ENCODE results near the gene HMCN1. TPM values are rescaled to one million over a fixed set of nuclear protein-coding genes. Genes with fewer than 3 reads are reported as not detected.
"Not testable (repeated sequence)": the region's sequence is repeated elsewhere in the genome, so short reads cannot be mapped to it uniquely, and the experiment has no call there.

The HMCN1 gene
- total RNA-seq, 1 donor from 2014 or later = not detected

GRCh38 chr1:185790194-185790735 lies 56.1 kb downstream of the HMCN1 start:
- Mint-ChIP-seq H3K9me3 (no peaks in the 10 kb centered on the region), H3K27ac (no peak overlapping the region), H3K4me1 (ENCODE audit: low read depth) (no peaks in the 10 kb centered on the region), H3K27me3 (ENCODE audit: insufficient read depth) (peaks cover 4% of the 10 kb centered on the region), H3K4me3 (no peak overlapping the region), H3K36me3 (ENCODE audit: low read depth) (no peaks in the 10 kb centered on the region)
- intact Hi-C loops (cut with micrococcal nuclease) = no loop called here
- no peak for DNase-seq (ENCODE audit: low spot score)

- H3K9me3 Mint-ChIP-seq = no peaks in the 10 kb centered on the region
- peaks cover 4% of the 10 kb centered on the region for H3K27me3 Mint-ChIP-seq (ENCODE audit: insufficient read depth)
- DNase-seq (ENCODE audit: low spot score) = no peak
- H3K36me3 Mint-ChIP-seq (ENCODE audit: low read depth) = no peaks in the 10 kb centered on the region
- H3K4me1 Mint-ChIP-seq (ENCODE audit: low read depth) = no peaks in the 10 kb centered on the region
- no peak overlapping the region for H3K27ac Mint-ChIP-seq
- intact Hi-C loops (cut with micrococcal nuclease) = no loop called here
- no peak overlapping the region for H3K4me3 Mint-ChIP-seq
Measured at GRCh38 chr1:185792040-185792439, 57.8 kb downstream of the HMCN1 start.

GRCh38 chr1:185794495-185794894 lies 60.3 kb downstream of the HMCN1 start:
- intact Hi-C loops (cut with micrococcal nuclease); H3K27me3 Mint-ChIP-seq (ENCODE audit: insufficient read depth): not testable (repeated sequence)

GRCh38 chr1:185795181-185795580 lies 61.0 kb downstream of the HMCN1 start:
- Mint-ChIP-seq H3K36me3 (ENCODE audit: low read depth) (no peaks in the 10 kb centered on the region), H3K9me3 (peaks cover 12% of the 10 kb centered on the region), H3K27ac (no peak overlapping the region), H3K4me1 (ENCODE audit: low read depth) (no peaks in the 10 kb centered on the region), H3K4me3 (no peak overlapping the region), H3K27me3 (ENCODE audit: insufficient read depth) (peaks cover under 1% of the 10 kb centered on the region)
- no peak for DNase-seq (ENCODE audit: low spot score)
- intact Hi-C loops (cut with micrococcal nuclease) = no loop called here

More at GRCh38 chr1:185794495-185794894, 60.3 kb downstream of the HMCN1 start:
- DNase-seq (ENCODE audit: low spot score); H3K4me1 Mint-ChIP-seq (ENCODE audit: low read depth); H3K27ac Mint-ChIP-seq; H3K4me3 Mint-ChIP-seq; H3K36me3 Mint-ChIP-seq (ENCODE audit: low read depth): not testable (repeated sequence)
- peaks cover 12% of the 10 kb centered on the region for H3K9me3 Mint-ChIP-seq

GRCh38 chr1:185798505-185798904 lies 64.3 kb downstream of the HMCN1 start:
- H3K27me3 Mint-ChIP-seq (ENCODE audit: insufficient read depth) = no peaks in the 10 kb centered on the region
- no peaks in the 10 kb centered on the region for H3K36me3 Mint-ChIP-seq (ENCODE audit: low read depth)
- H3K9me3 Mint-ChIP-seq = peaks cover 12% of the 10 kb centered on the region
- H3K4me1 Mint-ChIP-seq (ENCODE audit: low read depth) = no peaks in the 10 kb centered on the region
- DNase-seq (ENCODE audit: low spot score) = no peak
- intact Hi-C loops (cut with micrococcal nuclease) = no loop called here
- H3K4me3 Mint-ChIP-seq = no peak overlapping the region
- no peak overlapping the region for H3K27ac Mint-ChIP-seq

- Mint-ChIP-seq H3K36me3 (ENCODE audit: low read depth) (no peaks in the 10 kb centered on the region), H3K9me3 (peaks cover 8% of the 10 kb centered on the region), H3K27me3 (ENCODE audit: insufficient read depth) (peaks cover 7% of the 10 kb centered on the region), H3K4me1 (ENCODE audit: low read depth) (no peaks in the 10 kb centered on the region), H3K27ac (no peak overlapping the region), H3K4me3 (no peak overlapping the region)
- intact Hi-C loops (cut with micrococcal nuclease) = no loop called here
- DNase-seq (ENCODE audit: low spot score) = no peak
Measured at GRCh38 chr1:185803241-185803640, 69.0 kb downstream of the HMCN1 start.

GRCh38 chr1:185804206-185804605 lies 70.0 kb downstream of the HMCN1 start:
- Mint-ChIP-seq H3K4me1 (ENCODE audit: low read depth) (no peaks in the 10 kb centered on the region), H3K27me3 (ENCODE audit: insufficient read depth) (peaks cover 7% of the 10 kb centered on the region), H3K4me3 (no peak overlapping the region), H3K36me3 (ENCODE audit: low read depth) (no peaks in the 10 kb centered on the region), H3K9me3 (peaks cover 1% of the 10 kb centered on the region), H3K27ac (no peak overlapping the region)
- intact Hi-C loops (cut with micrococcal nuclease) = no loop called here
- no peak for DNase-seq (ENCODE audit: low spot score)

GRCh38 chr1:185804608-185805007 lies 70.4 kb downstream of the HMCN1 start:
- Mint-ChIP-seq H3K27ac (no peak overlapping the region), H3K9me3 (no peaks in the 10 kb centered on the region), H3K4me1 (ENCODE audit: low read depth) (no peaks in the 10 kb centered on the region), H3K36me3 (ENCODE audit: low read depth) (no peaks in the 10 kb centered on the region), H3K27me3 (ENCODE audit: insufficient read depth) (peaks cover 7% of the 10 kb centered on the region), H3K4me3 (no peak overlapping the region)
- intact Hi-C loops (cut with micrococcal nuclease) = no loop called here
- no peak for DNase-seq (ENCODE audit: low spot score)

- Mint-ChIP-seq H3K9me3 (no peaks in the 10 kb centered on the region), H3K36me3 (ENCODE audit: low read depth) (no peaks in the 10 kb centered on the region), H3K4me1 (ENCODE audit: low read depth) (no peaks in the 10 kb centered on the region), H3K4me3 (no peak overlapping the region), H3K27ac (no peak overlapping the region), H3K27me3 (ENCODE audit: insufficient read depth) (peaks cover 7% of the 10 kb centered on the region)
- DNase-seq (ENCODE audit: low spot score) = no peak
- intact Hi-C loops (cut with micrococcal nuclease) = no loop called here
Measured at GRCh38 chr1:185807275-185807674, 73.1 kb downstream of the HMCN1 start.

- Mint-ChIP-seq H3K27ac (no peak overlapping the region), H3K9me3 (no peaks in the 10 kb centered on the region), H3K27me3 (ENCODE audit: insufficient read depth) (peaks cover 7% of the 10 kb centered on the region), H3K4me3 (no peak overlapping the region), H3K36me3 (ENCODE audit: low read depth) (no peaks in the 10 kb centered on the region), H3K4me1 (ENCODE audit: low read depth) (no peaks in the 10 kb centered on the region)
- intact Hi-C loops (cut with micrococcal nuclease) = no loop called here
- no peak for DNase-seq (ENCODE audit: low spot score)
Measured at GRCh38 chr1:185808631-185809030, 74.4 kb downstream of the HMCN1 start.

GRCh38 chr1:185811073-185811709 lies 77.0 kb downstream of the HMCN1 start:
- H3K27me3 Mint-ChIP-seq (ENCODE audit: insufficient read depth) = peaks cover 3% of the 10 kb centered on the region
- H3K4me1 Mint-ChIP-seq (ENCODE audit: low read depth) = no peaks in the 10 kb centered on the region
- intact Hi-C loops (cut with micrococcal nuclease) = no loop called here
- H3K27ac Mint-ChIP-seq = no peak overlapping the region
- no peaks in the 10 kb centered on the region for H3K9me3 Mint-ChIP-seq
- no peaks in the 10 kb centered on the region for H3K36me3 Mint-ChIP-seq (ENCODE audit: low read depth)
- no peak overlapping the region for H3K4me3 Mint-ChIP-seq
- DNase-seq (ENCODE audit: low spot score) = no peak

- Mint-ChIP-seq H3K27me3 (ENCODE audit: insufficient read depth) (peaks cover 3% of the 10 kb centered on the region), H3K27ac (no peak overlapping the region), H3K4me3 (no peak overlapping the region), H3K36me3 (ENCODE audit: low read depth) (no peaks in the 10 kb centered on the region), H3K9me3 (no peaks in the 10 kb centered on the region), H3K4me1 (ENCODE audit: low read depth) (no peaks in the 10 kb centered on the region)
- DNase-seq (ENCODE audit: low spot score) = no peak
- intact Hi-C loops (cut with micrococcal nuclease) = loop anchor here (1.0 kb wide), 1 partner anchor 399 kb away; no protein-coding TSS in a partner anchor
Measured at GRCh38 chr1:185812934-185813333, 78.7 kb downstream of the HMCN1 start.

GRCh38 chr1:185813401-185813979 lies 79.3 kb downstream of the HMCN1 start:
- H3K4me3 Mint-ChIP-seq = no peak overlapping the region

More at GRCh38 chr1:185813401-185813979, 79.3 kb downstream of the HMCN1 start:
- H3K9me3 Mint-ChIP-seq = no peaks in the 10 kb centered on the region
- H3K36me3 Mint-ChIP-seq (ENCODE audit: low read depth) = no peaks in the 10 kb centered on the region
- intact Hi-C loops (cut with micrococcal nuclease) = loop anchor here (1.0 kb wide), 1 partner anchor 399 kb away; no protein-coding TSS in a partner anchor
- H3K4me1 Mint-ChIP-seq (ENCODE audit: low read depth) = no peaks in the 10 kb centered on the region
- peaks cover 3% of the 10 kb centered on the region for H3K27me3 Mint-ChIP-seq (ENCODE audit: insufficient read depth)
- no peak for DNase-seq (ENCODE audit: low spot score)
- H3K27ac Mint-ChIP-seq = no peak overlapping the region
